Kidney epithelial cell (primary cell): ENCODE measurements around the gene TSPO. TPM values are rescaled to one million over a fixed set of nuclear protein-coding genes. Genes with fewer than 3 reads are reported as not detected.

ENCODE experiments used
- DNase-seq: peaks from one replicate; pipeline ENCODE4 v3.0.0-alpha.2; 2010; ENCODE audit warnings: low read depth
- H3K27me3 ChIP-seq: 2 replicates; pipeline ENCODE4 v1.6.0; 2011; ENCODE audit warnings: low read length; ENCODE audit not compliant: control insufficient read depth, insufficient read depth
- H3K36me3 ChIP-seq: 2 replicates; pipeline ENCODE4 v1.5.1; 2011; ENCODE audit warnings: low read length; ENCODE audit not compliant: control insufficient read depth, insufficient read depth
- H3K4me3 ChIP-seq: 2 replicates; pipeline ENCODE4 v1.5.1; 2011; ENCODE audit warnings: low read depth, mild to moderate bottlenecking, control low read depth, low read length
- total RNA-seq: library from RNA; depleted of rRNA; stranded (reverse); fragments of >200 nt; gene quantifications from 2 replicates; pipeline ENCODE4 v1.2.3, GENCODE V29; 2015
- TF ChIP-seq, protein P1 (sequence below): IDR thresholded peaks from 2 replicates; pipeline ENCODE4 v1.5.1; 2011; ENCODE audit warnings: mild to moderate bottlenecking, moderate library complexity, low read length, control low read depth, inconsistent platforms; ENCODE audit not compliant: insufficient read depth, poor library complexity, severe bottlenecking

The TSPO gene
- total RNA-seq, 1 donor from 2014 or later = 394 TPM

GRCh38 chr22:43209971-43210370 lies 58.6 kb downstream of the TSPO start:
- Histone ChIP-seq H3K36me3 (no peaks in the 10 kb centered on the region), H3K4me3 (no peak overlapping the region), H3K27me3 (peaks cover 9% of the 10 kb centered on the region)
- TF ChIP-seq, protein P1, sequence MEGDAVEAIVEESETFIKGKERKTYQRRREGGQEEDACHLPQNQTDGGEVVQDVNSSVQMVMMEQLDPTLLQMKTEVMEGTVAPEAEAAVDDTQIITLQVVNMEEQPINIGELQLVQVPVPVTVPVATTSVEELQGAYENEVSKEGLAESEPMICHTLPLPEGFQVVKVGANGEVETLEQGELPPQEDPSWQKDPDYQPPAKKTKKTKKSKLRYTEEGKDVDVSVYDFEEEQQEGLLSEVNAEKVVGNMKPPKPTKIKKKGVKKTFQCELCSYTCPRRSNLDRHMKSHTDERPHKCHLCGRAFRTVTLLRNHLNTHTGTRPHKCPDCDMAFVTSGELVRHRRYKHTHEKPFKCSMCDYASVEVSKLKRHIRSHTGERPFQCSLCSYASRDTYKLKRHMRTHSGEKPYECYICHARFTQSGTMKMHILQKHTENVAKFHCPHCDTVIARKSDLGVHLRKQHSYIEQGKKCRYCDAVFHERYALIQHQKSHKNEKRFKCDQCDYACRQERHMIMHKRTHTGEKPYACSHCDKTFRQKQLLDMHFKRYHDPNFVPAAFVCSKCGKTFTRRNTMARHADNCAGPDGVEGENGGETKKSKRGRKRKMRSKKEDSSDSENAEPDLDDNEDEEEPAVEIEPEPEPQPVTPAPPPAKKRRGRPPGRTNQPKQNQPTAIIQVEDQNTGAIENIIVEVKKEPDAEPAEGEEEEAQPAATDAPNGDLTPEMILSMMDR = no peak
- no peak for DNase-seq

DNA sequence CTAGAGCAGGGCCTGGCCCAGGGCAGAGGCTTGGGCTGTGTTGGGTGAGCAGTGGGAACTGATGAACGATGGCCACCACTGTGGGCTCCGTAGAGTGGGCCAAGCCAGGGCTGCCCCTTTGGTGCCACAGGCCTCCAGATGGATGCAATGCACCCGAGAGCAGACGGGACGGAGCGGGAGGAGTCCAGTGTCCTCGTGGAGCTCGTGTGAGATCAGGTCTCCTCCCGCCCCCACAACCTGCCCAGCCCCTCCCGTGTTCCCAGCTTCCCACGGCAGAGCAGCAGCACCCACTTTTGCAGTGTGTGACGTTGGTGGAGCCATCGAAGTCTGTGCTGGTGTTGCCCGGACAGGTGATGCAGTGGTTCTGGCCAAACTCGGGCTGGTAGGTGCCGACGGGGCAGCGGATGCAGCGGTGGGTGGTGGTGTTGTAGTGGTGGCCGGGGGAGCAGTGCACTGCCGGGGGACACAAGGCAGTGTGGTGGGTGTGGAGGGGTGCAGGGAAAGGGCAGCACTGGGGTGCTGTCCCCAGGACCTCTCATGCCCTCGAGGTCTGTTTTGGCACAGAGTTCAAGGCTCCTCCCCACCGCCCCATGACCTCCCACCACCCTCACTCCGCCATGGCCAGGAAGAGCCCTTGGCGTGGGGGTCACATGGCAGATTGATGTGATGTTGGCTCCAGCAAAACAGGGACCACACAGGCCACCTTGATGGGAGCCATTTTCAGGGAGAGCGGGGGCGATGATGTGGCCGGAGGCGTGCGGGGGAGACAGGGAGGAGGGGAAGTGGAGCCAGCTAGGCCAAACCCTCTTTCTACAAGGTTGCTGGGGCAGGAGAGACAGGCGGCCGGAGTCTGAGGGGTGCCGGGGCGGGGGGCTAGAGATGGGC lies 59.5 kb downstream of the TSPO start:
- no peak for DNase-seq
- TF ChIP-seq, protein P1 = no peak
- Histone ChIP-seq H3K27me3 (peaks cover 9% of the 10 kb centered on the region), H3K4me3 (no peak overlapping the region), H3K36me3 (no peaks in the 10 kb centered on the region)

- Histone ChIP-seq H3K27me3 (peaks cover 8% of the 10 kb centered on the region), H3K4me3 (no peak overlapping the region), H3K36me3 (no peaks in the 10 kb centered on the region)
- no peak for DNase-seq
- TF ChIP-seq, protein P1 = no peak
These were observed 60.6 kb downstream of the TSPO start for GRCh38 chr22:43211941-43212433.

- no peaks in the 10 kb centered on the region for H3K36me3 ChIP-seq
- no peak overlapping the region for H3K4me3 ChIP-seq
These were observed 61.1 kb downstream of the TSPO start for GRCh38 chr22:43212434-43212952.

More at GRCh38 chr22:43212434-43212952, 61.1 kb downstream of the TSPO start:
- no peak for DNase-seq
- TF ChIP-seq, protein P1 = no peak
- H3K27me3 ChIP-seq = peaks cover 3% of the 10 kb centered on the region

Other genes with a start within 250 kb of the TSPO start
- gene PACSIN2, start 136.4 kb upstream of the TSPO start, total RNA-seq = 62.9 and 72.2 TPM in 2 replicates
- gene TTLL1, start 62.2 kb upstream of the TSPO start, total RNA-seq = 13.2 and 14.8 TPM in 2 replicates
- 28.5 and 31.3 TPM in 2 replicates for gene BIK, start 40.8 kb upstream of the TSPO start, total RNA-seq
- 32.8 and 32.9 TPM in 2 replicates for gene MCAT, start 8.2 kb upstream of the TSPO start, total RNA-seq
- 46.2 and 55.1 TPM in 2 replicates for gene TTLL12, start 35.6 kb downstream of the TSPO start, total RNA-seq
- gene SCUBE1, start 191.8 kb downstream of the TSPO start, total RNA-seq = 0.04 and 0.82 TPM in 2 replicates